Natural killer cell treated with Interleukin-12 subunit alpha and Interleukin-12 subunit beta and Interleukin-15 and Interleukin-18, amount 100 ng/mL, for 72 hours (primary cell): Measurements from ENCODE around the gene CHTOP. TPM values are rescaled to one million over a fixed set of nuclear protein-coding genes. Genes with fewer than 3 reads are reported as not detected.

ENCODE experiments used
- ATAC-seq, 2 donors: fragments of 150-1000 bp; cut with Tn5 transposase in 1 of 2; sonication (Bioruptor Pico), chemical (Tn5 transposase) in 1 of 2; 2 replicates each; pipeline ENCODE4 v1.10.0; 2021
- DNase-seq: peaks from one replicate; pipeline ENCODE4 v3.0.0; 2022; ENCODE audit warnings: low spot score
- H3K27ac Mint-ChIP-seq, 2 donors: 1 replicate in 1 of 2; 2 replicates in 1 of 2; pipeline ENCODE4 v1.8.0; 2022; ENCODE audit warnings: mixed read lengths in 2 of 2, mild to moderate bottlenecking in 1 of 2, moderate library complexity in 1 of 2
- H3K27me3 Mint-ChIP-seq, 2 donors: 1 replicate in 1 of 2; 2 replicates in 1 of 2; pipeline ENCODE4 v1.8.0; 2022; ENCODE audit warnings: mixed read lengths in 2 of 2
- H3K36me3 Mint-ChIP-seq: one replicate; pipeline ENCODE4 v1.8.0; 2022; ENCODE audit warnings: mixed read lengths
- H3K4me1 Mint-ChIP-seq, 2 donors: 1 replicate in 1 of 2; 2 replicates in 1 of 2; pipeline ENCODE4 v1.8.0; 2022; ENCODE audit warnings: low read depth in 2 of 2, mixed read lengths in 2 of 2, mild to moderate bottlenecking in 1 of 2
- H3K4me3 Mint-ChIP-seq: one replicate; pipeline ENCODE4 v1.8.0; 2022; ENCODE audit warnings: mixed read lengths
- H3K9me3 Mint-ChIP-seq: 2 replicates; pipeline ENCODE4 v1.8.0; 2022; ENCODE audit warnings: mixed read lengths
- total RNA-seq, 2 donors: library from RNA; stranded (reverse); gene quantifications; one replicate each; pipeline ENCODE4 v1.2.3, GENCODE V29; 2022

Gene CHTOP
- total RNA-seq, 2 donors from 2014 or later, result 82.1 to 96.8 TPM

DNA sequence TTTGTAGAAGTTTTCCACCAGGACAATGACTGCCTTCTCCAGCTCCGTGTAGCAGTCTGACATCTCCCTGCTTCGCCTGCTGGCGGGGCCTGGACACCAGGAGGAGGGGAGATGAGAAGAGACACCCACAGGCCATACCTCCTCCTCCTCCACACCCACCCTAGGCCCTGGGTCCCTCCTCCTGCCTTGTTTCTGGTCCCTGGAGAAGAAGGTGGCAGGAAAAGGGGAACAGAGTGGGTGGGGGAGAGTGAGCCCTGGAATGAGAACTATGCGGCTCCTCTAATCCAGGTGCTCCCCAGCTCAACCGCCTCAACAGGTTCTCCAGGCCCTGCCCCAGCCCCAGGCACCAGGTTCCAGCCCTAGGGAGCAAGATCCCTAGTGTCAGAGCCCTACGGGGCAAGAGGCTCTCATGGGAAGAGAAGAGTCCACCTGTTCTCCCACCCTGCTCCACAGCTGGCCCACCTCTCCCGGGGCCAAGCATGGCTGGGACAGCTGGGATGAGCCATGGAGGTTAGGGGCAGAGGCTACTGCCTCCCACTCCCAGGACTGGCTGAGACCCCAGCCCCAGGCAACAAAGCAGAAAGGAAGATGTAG is 25.7 kb upstream of the CHTOP start:
- no peaks in the 10 kb centered on the region for H3K36me3 Mint-ChIP-seq
- H3K27me3 Mint-ChIP-seq, result peaks cover 0 to 6% of the 10 kb centered on the region in 2 donors
- ATAC-seq (no peak), DNase-seq (no peak)
- H3K4me1 Mint-ChIP-seq, result no peaks in the 10 kb centered on the region
- no peak overlapping the region for H3K27ac Mint-ChIP-seq
- no peaks in the 10 kb centered on the region for H3K9me3 Mint-ChIP-seq
- H3K4me3 Mint-ChIP-seq, result no peak overlapping the region

DNA sequence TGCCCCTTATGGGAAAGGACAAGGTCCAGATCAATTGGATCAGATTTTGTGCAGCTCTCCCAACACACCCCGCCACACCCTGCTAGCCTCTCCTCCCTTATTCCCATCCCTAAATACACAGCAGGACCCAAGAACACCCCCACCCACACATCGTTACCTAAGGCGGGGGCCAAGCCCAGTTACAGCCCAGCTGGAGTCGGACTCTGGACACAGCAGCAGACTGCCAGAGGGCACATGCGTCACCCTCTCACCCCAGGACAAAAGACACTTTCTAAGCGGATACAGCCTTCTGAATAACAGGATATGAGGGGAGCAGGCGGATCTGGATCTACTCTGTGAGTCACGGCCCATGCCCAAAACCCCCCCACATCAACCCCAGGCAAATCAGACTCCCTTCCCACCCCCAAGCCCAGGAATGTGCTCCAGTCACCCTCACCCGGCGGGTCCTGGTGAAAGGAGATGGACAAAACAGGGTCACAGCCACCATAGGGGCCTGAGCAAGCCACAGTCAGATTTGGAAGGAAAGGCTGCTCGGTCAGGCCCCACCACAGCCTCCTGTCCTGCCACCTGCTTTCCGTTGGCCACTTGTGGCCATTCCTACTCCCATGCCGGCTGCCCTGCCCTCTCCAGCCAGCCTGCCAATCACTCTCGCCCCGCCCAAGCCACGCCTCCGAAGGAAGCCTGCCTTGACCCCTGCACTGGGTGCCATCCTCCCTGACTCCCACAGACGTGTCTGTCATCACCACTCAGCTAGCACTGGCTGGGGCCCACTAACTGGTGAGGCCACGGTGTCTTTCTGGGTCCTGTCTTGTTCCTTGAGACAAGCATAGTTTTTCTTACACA is 24.9 kb upstream of the CHTOP start:
- no peak overlapping the region for H3K27ac Mint-ChIP-seq
- no peaks in the 10 kb centered on the region for H3K36me3 Mint-ChIP-seq
- H3K4me3 Mint-ChIP-seq, result no peak overlapping the region
- no peaks in the 10 kb centered on the region for H3K9me3 Mint-ChIP-seq
- H3K27me3 Mint-ChIP-seq, result peaks cover 0 to 6% of the 10 kb centered on the region in 2 donors
- H3K4me1 Mint-ChIP-seq, result no peaks in the 10 kb centered on the region
- no peak for DNase-seq
- ATAC-seq, result peak in 1 of 2 donors; percentile 41

DNA sequence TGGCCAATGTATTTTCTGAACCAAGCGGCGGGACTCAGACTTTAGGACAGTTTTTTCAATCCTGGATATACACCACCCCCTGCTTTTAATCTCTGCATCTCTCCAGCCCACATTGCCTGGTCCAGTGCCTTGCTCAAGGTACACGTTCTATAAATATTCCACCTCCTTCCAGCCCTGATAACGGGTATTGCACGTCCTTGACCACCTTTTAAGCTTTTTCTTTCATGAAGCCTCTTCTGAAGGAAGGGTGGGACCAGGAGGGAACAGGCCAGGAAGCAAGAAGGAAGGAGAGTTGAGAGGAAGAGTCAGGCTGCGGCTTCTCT is 24.3 kb upstream of the CHTOP start:
- no peak for DNase-seq
- no peaks in the 10 kb centered on the region for H3K4me1 Mint-ChIP-seq
- no peak overlapping the region for H3K4me3 Mint-ChIP-seq
- peaks cover 0 to 6% of the 10 kb centered on the region in 2 donors for H3K27me3 Mint-ChIP-seq
- no peaks in the 10 kb centered on the region for H3K36me3 Mint-ChIP-seq
- no peak for ATAC-seq
- H3K27ac Mint-ChIP-seq, result no peak overlapping the region
- no peaks in the 10 kb centered on the region for H3K9me3 Mint-ChIP-seq

DNA sequence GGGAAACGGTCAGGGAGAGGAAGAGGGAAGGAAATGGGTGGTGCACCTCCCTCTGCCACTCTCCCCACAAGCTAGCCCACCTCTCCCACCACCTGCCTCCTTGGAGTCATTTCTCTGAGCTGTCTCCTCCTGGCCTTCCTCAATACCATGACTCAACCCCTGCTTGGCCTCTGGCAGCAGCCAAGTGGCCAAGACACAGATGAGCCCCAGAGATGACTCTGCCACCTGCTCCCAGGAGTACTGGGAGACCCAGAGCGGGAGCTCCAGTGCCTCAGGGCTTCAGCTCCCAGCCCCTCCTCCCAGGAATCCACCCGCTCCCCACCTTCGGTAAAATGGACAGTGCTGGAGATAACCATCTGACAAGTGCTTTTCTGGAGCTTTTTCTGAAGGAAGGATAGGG is 23.5 kb upstream of the CHTOP start:
- Mint-ChIP-seq H3K27me3 (peaks cover 0 to 3% of the 10 kb centered on the region in 2 donors), H3K36me3 (no peaks in the 10 kb centered on the region), H3K4me3 (no peak overlapping the region), H3K27ac (no peak overlapping the region), H3K9me3 (no peaks in the 10 kb centered on the region), H3K4me1 (no peaks in the 10 kb centered on the region)
- ATAC-seq (no peak), DNase-seq (no peak)

DNA sequence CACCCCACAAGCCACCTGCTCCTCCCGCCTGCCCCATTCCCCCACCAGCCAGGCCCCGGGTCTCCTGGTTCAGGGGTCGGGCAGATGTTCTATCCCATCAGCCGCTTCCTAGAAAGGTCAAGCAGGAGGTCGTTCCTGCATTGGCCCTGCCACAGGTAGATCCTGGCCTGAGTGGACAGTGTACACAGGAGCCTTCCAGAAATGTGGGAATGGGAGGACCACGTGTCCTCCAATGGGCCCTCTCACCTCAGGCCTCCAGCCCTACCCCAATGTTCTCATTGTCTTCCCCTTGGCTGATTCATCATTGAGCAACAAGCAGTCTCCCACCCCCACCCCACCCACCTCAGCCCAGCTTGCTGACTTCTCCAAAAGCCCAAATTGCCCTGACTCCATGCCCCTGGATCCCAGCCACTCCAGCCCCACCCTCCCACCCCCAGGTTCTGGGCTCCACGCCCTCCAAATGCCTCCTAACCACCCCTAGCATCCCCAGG is 23.0 kb upstream of the CHTOP start:
- no peaks in the 10 kb centered on the region for H3K36me3 Mint-ChIP-seq
- no peaks in the 10 kb centered on the region for H3K4me1 Mint-ChIP-seq
- peaks cover 0 to 3% of the 10 kb centered on the region in 2 donors for H3K27me3 Mint-ChIP-seq
- H3K9me3 Mint-ChIP-seq, result no peaks in the 10 kb centered on the region
- no peak overlapping the region for H3K27ac Mint-ChIP-seq
- DNase-seq (no peak), ATAC-seq (no peak)
- H3K4me3 Mint-ChIP-seq, result no peak overlapping the region

DNA sequence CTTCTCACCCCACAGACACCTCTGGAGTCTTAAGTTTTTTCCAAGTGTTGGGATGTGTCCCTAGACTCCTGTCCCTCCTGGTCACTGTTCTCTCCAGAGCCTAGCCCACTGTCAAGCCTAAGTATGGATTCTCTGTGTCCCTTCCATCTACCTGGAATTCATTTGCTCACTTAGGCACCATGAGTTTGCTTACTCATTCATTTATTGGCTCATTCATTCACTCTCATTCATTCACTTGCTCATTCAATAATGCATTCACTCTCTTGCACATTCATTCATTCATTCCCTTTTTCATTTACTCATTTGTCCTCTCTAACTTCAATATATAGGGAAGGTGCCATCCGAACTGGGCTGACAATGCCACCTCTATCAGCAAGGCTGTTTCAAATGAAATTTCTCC is 22.5 kb upstream of the CHTOP start:
- Mint-ChIP-seq H3K36me3 (no peaks in the 10 kb centered on the region), H3K27ac (no peak overlapping the region)

DNA sequence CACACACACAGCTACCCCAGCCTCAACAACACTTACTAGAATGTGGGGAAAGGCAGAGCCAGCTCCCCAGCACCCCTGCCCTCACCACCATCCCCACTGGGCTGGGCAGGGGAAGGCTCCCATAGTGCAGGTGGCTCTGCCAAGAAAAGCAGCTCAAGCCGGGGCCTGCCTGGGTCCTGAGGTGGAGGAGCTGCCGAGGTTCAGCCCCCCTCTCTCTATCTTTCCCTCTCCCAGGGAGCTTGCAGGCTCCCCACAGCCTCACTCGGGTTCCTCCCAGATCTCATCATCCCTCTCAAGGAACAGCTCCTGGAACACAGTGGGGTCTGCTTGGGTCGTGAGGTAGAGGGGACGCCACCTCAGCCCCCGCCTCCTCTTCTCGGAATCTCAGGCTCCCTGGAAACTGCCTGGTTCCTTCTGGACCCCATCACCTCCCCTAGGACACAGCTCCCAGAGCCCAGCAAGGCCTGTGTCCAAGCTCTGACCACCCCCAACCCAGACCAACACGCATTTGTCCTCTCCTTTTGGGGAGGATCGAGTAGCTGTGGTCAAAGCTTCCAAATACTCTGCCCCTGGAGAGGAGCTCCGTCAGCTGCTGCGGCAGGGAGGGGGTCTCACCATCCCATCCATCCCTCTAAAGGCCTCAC is 21.6 kb upstream of the CHTOP start:
- Mint-ChIP-seq H3K4me1 (no peaks in the 10 kb centered on the region), H3K9me3 (no peaks in the 10 kb centered on the region), H3K4me3 (no peak overlapping the region), H3K36me3 (no peaks in the 10 kb centered on the region), H3K27me3 (peaks cover 0 to 3% of the 10 kb centered on the region in 2 donors), H3K27ac (no peak overlapping the region)
- DNase-seq (no peak), ATAC-seq (no peak)

More for the DNA sequence above, 22.5 kb upstream of the CHTOP start:
- Mint-ChIP-seq H3K9me3 (no peaks in the 10 kb centered on the region), H3K27me3 (peaks cover 0 to 3% of the 10 kb centered on the region in 2 donors), H3K4me3 (no peak overlapping the region), H3K4me1 (no peaks in the 10 kb centered on the region)
- DNase-seq, result no peak
- no peak for ATAC-seq

DNA sequence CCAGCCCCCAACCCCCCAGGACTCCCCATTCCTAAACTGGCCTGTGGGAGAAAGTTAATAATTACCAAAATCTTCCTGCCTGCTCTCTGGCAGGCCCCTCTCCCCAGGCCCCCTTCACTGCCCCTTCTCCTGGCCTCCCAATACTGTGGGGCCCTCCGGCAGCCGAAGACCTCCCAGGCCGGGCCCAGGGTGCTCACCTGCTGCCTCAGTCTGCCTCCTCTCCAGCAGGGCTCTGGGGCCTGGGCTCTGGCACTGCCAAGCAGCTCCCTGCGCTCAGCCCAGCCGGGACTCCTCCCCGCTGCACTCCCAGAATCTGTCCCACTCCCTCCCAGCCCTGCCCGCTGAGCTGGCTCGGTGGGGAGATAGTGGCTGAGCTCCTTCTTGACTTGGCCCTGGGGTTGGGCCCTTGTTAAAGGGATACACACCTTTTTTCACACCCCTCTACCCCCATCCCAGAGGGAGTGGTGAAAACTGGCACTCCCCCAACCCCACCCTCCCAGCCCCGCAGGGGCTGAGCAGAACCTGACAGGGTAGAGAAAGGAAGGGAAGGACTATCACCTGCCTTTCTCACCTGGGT is 21.0 kb upstream of the CHTOP start, which contains the start of gene S100A16:
Gene S100A16 (minus strand): TSS at position 383 of the 577 bp plus-strand sequence. CDS start 4,986 bp downstream, outside the sequence.
- Mint-ChIP-seq H3K27ac (no peak within 1 kb of the TSS), H3K27me3 (peaks cover 0 to 3% of the 10 kb centered on the region in 2 donors), H3K36me3 (no peaks in the 10 kb centered on the region), H3K4me3 (no peak within 1 kb of the TSS), H3K9me3 (no peaks in the 10 kb centered on the region), H3K4me1 (peaks cover 0 to 4% of the 10 kb centered on the region in 2 donors)
- no peak for DNase-seq
- ATAC-seq, result no peak

DNA sequence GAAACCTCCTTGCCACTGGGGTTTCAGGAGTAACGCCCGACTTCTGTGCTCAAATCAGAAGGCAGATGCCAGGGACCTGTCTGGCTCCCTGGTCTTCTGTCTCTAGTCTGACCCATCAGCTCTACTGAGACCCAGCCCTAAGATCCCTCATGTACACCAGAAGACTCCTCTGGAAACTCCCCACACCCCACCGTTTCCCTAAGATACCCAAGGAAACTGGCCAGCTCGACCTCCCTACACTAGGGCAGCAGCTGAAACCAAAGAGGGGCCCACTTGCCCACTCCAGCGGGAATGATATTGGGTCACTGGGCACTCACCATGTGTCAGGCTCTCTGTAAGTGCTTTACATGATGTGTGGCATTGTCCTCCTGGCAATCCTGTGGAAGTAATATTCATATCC is 20.5 kb upstream of the CHTOP start:
- DNase-seq (no peak), ATAC-seq (no peak)
- H3K27me3 Mint-ChIP-seq, result peaks cover 0 to 3% of the 10 kb centered on the region in 2 donors
- no peak overlapping the region for H3K27ac Mint-ChIP-seq
- H3K9me3 Mint-ChIP-seq, result no peaks in the 10 kb centered on the region
- H3K4me3 Mint-ChIP-seq, result no peak overlapping the region
- peaks cover 0 to 5% of the 10 kb centered on the region in 2 donors for H3K4me1 Mint-ChIP-seq
- no peaks in the 10 kb centered on the region for H3K36me3 Mint-ChIP-seq

DNA sequence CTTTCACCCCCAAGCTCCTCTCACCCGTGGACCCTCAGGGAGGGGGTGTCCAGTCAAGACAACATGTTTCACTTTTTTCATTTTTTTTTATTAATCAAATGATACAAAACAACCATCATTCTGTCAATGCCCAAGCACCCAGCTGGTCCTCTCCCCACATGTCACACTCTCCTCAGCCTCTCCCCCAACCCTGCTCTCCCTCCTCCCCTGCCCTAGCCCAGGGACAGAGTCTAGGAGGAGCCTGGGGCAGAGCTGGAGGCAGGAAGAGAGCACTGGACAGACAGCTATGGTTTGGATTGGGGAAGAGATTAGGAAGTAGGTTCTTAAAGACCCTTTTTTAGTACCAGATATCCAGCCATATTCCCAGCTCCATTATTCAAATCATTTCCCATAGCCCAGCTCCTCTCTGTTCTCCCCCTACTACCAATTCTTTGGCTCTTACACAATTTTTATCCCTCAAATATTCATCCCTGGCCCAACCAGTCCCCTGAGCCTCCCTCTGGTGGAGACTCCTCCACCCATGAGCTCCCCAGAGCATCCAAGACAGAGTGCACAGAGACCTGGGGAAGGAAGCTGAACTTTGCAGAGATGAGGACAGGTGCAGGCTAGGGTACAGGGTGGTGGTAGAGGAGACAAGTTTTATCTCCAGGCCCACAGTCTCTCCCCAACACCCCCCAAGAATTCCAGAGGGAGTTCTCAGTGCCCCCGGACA is 19.5 kb upstream of the CHTOP start:
- H3K4me3 Mint-ChIP-seq, result no peak overlapping the region
- H3K27ac Mint-ChIP-seq, result no peak overlapping the region
- no peaks in the 10 kb centered on the region for H3K9me3 Mint-ChIP-seq
- peaks cover 0 to 3% of the 10 kb centered on the region in 2 donors for H3K27me3 Mint-ChIP-seq
- DNase-seq (no peak), ATAC-seq (no peak)
- H3K4me1 Mint-ChIP-seq, result peaks cover 0 to 5% of the 10 kb centered on the region in 2 donors
- H3K36me3 Mint-ChIP-seq, result no peaks in the 10 kb centered on the region

DNA sequence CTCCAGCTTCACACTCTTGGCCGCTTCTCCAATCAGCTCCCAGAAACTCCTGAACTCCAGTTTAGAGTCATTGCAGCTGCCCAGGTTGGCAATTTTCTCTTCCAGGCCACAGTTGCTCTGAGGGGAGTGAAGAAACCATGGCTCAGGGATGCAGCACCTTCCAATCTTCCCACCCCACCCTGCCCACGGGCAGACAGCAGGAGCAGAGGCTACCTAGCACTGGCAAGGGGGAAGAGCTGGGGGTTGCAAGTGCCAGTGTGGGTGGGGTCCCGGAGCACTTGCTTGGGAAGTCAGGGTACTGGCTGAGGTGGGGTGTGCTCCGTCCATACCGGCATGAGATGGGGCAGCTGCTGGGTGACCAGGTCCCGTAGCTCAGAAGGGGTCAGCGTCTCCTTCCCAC is 19.0 kb upstream of the CHTOP start:
- Mint-ChIP-seq H3K27ac (no peak overlapping the region), H3K36me3 (no peaks in the 10 kb centered on the region), H3K9me3 (no peaks in the 10 kb centered on the region), H3K4me1 (peaks cover 0 to 5% of the 10 kb centered on the region in 2 donors), H3K27me3 (peaks cover 0 to 3% of the 10 kb centered on the region in 2 donors), H3K4me3 (no peak overlapping the region)
- DNase-seq (no peak), ATAC-seq (no peak)

DNA sequence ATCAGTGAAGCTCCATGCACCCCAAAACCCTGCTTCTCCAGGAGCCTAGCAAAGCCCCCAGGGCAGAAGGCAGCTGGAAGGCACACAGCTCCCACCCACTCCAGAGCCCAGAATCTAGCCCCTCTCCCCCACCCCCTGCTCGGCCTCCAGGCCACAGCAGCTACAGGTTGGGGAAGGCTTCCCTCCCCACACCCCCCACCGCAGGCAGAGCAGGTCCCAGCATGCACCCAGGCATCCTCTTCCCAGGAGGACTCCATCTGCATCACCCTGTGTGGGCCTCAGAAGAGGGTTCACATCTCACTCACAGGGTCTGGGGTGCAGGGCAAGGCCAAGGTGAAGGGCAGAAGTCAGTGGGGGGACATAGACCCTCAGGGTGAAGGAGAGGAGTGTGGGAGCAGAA is 18.5 kb upstream of the CHTOP start:
- no peak overlapping the region for H3K27ac Mint-ChIP-seq
- H3K4me1 Mint-ChIP-seq, result peaks cover 0 to 5% of the 10 kb centered on the region in 2 donors
- no peaks in the 10 kb centered on the region for H3K9me3 Mint-ChIP-seq
- H3K4me3 Mint-ChIP-seq, result no peak overlapping the region
- DNase-seq, result no peak
- peaks cover 0 to 3% of the 10 kb centered on the region in 2 donors for H3K27me3 Mint-ChIP-seq
- no peaks in the 10 kb centered on the region for H3K36me3 Mint-ChIP-seq
- ATAC-seq, result no peak

DNA sequence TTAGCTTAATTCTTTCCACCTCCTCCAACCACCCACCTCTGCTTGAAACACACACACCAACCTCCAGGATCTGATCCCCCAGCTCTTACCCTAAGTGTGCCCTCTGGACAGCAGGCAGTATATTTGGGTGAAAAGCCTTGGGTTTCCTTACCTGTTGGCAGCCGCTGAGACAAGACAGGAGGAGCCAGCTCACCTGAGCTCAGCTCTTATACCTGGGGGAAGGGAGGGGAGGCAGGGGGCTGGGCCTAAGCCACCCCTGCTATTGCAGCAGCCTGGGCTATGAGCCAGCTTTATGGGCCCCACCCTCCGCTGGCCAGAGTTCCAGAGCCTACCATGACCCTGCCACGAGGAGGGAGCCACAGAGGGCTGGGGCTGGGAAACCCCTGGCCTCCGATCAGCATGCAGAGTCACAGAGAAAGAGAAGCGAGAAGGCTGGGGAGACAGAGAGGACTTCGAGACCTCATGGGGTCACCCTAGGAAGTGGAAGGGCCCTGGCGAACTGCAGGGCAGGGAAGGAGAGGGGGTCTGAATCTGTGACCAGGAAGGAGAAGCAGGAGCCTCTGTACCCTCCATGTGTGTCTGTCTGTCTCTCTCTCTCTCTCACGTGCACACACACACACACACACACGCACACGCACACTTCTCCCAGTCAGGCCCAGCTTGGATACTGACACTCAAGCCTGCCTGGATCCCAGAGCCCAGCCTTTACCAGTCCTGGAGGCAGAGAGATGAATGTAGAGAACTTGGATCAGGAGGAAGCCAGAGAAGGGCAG is 17.5 kb upstream of the CHTOP start, which contains the start of gene S100A14:
Gene S100A14 (minus strand): TSS at position 182 of the 773 bp plus-strand sequence. CDS start 467 bp downstream, outside the sequence.
- Mint-ChIP-seq H3K4me1 (peaks cover 0 to 5% of the 10 kb centered on the region in 2 donors), H3K27ac (no peak within 1 kb of the TSS), H3K36me3 (no peaks in the 10 kb centered on the region), H3K27me3 (peaks cover 0 to 2% of the 10 kb centered on the region in 2 donors), H3K9me3 (no peaks in the 10 kb centered on the region), H3K4me3 (no peak within 1 kb of the TSS)
- DNase-seq (no peak), ATAC-seq (no peak)
